Body of pancreas (tissue), 4 donors: ENCODE measurements around the gene RPTOR.

Source experiments
- CTCF ChIP-seq, 7 experiments: fragments of 450-650 bp in 4 of 7; fragments of 200-600 bp in 3 of 7; sonication (generic) in 3 of 7; IDR thresholded peaks; one replicate each; pipeline ENCODE4 v1.5.1; 2016 to 2019; ENCODE audit warnings: antibody characterized with exemption in 7 of 7
- POLR2A ChIP-seq, 3 donors: fragments of 450-650 bp; IDR thresholded peaks; one replicate each; pipeline ENCODE4 v1.6.1; 2016; ENCODE audit warnings: antibody characterized with exemption in 3 of 3, mild to moderate bottlenecking in 2 of 3

GRCh38 chr17:80817321-80817845 lies 272.7 kb downstream of the RPTOR start:
- TF ChIP-seq CTCF (IDR thresholded peaks at IDR 0.05) (no peak), POLR2A (IDR thresholded peaks at IDR 0.05) (no peak)
